ENCODE results near the gene TACR1.

The TACR1 gene

DNA sequence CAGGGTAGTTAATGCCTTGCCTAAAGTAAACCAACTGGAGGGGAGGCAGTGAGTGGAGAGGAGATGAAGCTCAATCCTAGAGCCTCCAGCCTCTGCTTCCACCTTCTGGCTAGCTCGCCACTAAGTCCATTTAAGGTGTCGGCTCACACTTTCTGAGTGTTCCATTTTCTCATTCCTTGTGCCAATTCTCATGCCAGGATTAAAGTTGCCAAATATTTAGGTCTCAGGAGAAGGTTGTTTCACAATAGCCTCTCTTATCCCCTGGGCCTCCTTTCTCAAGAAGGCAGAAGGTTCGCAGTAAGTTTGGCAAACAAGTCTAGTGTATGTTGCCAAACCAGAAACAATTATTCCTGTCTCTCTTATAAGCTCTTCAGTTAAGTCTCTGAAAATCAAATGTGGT, 57.2 kb downstream of the TACR1 start:
- DNase-seq, result no peak

DNA sequence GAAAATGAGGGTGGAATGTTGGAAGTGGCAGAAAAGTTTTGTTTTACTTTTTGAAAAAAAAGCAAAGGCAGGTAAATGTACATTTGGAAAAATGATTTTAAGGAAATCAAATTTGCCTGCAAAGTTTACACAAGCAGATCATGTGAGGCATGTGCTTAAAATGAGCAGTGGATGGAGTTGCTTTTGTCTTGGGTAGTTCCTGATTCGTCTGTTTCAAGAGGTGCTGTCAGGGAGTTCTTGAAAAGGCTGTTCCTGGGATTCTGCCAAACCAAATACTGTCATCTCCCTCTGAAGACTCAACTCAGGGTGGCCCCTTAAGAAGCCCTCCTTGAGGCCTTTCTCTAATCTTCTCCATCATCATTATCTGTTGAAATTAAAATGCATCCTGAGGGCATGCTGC, 59.0 kb downstream of the TACR1 start:
- DNase-seq, result no peak

DNA sequence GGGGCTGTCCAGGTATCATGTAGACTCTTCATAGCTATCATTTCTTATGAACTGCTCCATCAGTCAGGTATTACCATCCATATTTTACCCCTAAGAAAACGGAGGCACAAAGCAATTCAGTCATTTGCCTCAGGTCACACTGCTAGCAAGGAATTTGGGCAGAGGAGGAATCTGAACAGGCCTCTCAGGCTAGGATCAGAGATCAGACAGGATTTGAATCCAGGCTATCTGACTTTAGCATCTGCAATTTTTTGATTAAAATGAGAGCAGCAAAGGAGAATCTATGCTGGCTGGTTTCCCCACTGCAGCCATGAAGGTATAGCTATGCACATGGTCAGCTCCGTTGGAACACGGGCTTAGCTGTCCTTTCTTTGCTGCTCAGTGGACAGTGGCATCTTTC, 60.1 kb downstream of the TACR1 start:
- no peak for DNase-seq

DNA sequence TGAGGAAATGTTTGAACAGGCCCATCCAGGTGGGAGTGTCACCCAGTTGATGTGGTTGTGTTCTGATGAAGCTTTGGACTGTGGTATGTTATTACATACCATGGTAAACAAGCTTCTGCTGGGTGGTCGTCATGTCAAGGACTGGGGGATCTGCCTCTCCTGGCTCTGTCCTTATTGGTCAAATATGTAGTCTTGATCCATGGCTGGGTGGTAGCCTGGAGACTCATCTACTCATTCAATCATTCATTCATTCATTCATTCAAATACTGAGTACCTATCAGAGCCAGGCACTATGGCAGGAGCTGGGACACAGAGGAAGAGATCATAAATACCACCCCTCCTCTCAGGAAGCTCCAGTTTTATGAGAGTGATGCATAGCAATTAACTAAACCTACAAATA, 60.8 kb downstream of the TACR1 start:
- no peak for DNase-seq

DNA sequence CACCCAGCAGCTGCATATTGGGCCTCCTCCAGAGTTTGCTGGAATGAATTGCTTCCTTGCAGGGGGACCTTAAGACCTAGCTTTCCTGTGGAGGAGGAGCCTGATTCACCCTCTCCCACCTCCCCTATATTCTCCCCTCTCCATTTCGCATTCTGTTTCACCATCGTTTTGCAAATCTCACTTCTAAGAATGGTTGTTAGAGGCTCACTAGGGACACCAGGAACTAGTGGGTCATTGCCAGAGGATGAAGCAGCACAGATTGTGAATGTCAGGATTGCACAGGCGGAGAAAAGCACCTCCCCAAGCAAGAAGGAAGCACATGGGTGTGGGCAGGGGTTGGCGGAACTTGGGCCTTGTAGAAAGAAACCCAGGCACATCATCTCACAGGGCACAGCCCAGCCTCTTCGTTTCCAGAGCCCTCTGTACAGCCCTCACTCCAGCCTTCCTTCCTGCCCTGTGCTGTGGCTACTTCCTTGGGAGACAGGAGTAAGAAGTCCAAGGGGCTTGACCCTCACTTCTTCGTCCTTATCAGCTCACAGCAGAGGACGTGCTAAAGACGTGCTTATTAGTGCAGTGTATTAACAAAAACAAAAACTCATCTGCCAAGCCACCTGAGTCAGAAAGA, 63.4 kb downstream of the TACR1 start:
- DNase-seq, result no peak

DNA sequence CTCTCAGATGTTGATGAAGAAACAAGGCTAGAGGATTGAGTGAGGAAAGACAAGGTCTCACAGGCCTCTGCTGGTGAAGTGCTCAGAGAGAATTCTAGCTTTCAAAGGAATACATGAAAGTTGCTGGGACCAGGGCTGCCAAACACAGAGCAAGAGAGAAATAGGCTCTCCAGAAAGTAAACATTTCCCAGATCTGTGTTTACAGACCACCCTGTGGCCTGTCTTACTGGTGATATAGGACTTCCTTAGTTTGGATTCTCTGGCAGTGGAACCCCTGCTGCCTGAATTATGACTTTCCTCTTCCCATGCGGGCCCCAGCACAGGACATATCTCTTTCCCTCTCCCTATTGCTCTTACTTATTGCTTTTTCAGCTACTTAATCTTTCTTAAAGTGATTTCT, 64.5 kb downstream of the TACR1 start:
- no peak for DNase-seq

DNA sequence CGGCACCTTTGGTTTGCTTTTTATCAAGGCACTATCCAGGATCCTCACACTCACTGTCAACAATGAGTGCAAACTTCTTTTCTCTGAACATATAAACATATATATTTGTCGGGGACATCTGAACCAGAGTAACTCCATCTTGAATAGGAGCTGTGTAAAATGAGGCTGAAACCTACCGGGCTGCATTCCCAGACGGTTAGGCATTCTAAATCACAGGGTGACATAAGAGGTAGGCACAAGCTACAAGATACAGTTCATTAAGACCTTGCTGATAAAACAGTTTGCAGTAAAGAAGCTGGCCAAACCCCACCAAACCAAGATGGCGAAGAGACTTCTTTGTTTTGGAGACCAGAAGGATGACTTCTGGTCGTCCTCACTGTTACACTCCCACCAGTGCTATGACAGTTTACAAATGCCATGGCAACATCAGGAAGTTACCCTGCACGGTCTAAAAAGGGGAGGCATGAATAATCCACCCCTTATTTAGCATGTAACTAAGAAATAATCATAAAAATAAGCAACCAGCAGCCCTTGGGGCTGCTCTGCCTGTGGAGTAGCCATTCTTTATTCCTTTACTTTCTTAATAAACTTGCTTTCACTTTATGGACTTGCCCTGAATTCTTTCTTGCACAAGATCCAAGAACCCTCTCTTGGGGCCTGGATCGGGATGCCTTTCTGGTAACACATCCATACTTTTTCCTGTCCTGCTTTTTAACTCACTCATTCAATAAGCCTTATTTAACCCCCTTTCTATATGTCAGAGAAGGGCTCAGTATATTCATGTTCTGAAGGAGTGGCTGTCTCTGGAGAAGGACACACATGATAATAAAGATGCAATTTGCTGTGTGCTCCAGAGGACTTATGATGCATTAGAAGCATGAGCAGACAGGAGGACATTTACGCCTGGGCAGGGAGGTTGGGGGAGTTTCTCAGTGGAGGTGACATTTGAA, 65.4 kb downstream of the TACR1 start:
- DNase-seq, result no peak

DNA sequence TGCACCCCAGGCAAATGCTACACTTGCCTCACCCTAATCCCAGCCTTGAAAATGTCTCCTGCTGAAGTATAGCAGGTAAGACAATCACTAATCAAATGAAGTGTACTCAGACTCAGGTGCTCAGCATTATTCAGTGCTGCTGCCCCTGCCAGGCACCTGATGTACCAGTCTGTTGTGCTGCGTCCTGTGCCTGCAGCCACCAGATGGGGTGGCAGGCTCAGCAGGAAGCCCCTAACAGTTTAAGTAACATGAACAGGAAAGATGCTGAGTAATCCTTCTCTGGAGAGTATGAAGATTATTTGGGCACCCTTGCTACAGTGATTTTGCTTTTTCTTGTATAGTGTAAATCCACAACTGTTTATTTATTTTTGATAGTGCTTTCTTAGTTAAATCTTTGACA, 69.1 kb downstream of the TACR1 start:
- no peak for DNase-seq

DNA sequence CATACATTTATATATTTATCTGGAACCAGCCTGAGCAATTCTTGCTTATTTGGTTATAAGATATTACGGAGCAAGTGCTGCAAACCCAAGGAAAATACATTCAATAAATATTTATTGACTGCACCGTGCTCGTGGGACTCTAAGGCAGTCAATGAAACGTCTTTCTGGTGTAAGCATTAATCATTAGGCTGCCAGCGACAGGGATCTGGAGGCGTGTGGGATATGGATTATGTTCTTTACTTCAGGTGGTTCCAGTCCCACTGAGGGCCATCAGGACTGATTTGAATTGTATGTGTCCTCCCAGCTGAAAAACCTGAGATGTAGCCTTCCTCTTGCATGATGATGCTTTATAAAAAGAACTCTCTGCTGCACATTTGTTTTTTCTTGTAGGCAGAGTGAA, 75.4 kb downstream of the TACR1 start:
- DNase-seq, result no peak

DNA sequence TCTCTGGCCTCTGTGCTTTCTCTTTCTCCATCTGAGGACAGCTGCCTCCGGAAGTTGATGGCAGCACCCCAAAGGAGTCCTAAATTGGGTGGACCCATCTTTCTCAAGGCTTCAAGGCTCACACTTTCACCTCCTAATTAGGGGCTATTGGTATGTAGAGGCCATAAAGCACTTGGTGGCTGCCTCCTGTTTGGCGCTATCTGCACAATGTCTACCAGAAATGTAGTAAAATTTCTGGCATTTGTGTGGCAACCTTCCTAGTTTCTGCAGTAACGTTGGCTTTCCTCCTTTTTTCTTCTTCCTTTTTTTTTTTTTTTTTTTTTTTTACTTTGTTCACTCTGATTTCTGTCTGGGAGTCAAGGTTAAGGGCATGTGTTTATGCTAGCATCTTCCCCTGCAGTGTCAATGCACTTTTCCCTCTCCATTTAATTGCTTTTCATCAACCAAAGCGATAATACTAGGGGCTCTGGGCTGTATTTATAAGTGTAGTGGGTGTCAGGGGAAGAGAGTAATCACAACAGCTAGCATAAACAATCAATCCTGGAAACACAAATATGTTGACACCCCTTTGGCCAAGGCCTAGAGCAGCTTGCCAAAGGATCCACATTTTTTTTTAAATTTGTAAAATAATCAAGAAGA, 86.0 kb downstream of the TACR1 start:
- DNase-seq, result no peak

DNA sequence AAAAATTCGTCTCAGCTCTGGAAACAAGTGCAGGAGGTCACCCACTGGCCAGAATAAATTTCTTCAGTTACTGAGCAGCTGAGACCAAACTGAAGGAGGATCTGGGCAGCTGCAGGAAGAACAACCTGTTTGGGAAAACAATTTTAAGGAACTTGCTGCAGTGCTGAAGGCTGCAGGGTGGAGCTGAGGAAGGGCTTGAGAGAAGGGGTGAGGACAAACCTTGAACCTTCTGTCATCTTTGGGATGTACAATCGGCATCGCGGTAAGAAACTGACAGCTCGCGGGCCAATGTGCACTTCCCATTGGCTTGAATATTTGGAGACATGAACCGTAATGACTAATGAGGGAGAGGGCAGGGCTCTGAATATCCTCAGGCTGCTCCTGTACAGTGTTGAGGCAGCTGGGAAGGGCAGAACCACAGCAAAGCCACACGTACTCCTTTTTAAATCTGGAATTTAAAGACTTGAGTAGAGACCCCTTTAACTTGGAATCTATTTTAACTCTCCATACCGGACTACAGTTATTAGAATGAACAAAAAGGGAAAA, 90.3 kb downstream of the TACR1 start:
- no peak for DNase-seq

DNA sequence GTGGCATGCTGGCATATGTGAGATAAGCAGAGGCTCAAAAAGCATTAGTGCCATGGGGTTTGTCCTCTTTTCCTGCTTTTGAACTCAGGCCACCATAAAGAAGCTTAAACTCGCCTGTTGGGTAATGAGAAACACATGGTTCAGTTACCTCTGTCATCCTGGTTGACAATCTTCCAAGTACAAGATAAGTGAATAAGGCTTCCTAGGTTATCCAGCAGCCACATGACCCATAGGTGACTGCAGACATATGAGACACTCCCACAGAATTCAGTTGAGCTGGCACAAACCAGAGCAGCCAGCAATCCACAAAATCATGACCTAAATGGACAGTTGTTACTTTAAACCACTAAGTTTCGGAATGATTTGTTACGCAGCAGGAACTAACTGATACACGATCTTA, 97.3 kb downstream of the TACR1 start:
- no peak for DNase-seq

DNA sequence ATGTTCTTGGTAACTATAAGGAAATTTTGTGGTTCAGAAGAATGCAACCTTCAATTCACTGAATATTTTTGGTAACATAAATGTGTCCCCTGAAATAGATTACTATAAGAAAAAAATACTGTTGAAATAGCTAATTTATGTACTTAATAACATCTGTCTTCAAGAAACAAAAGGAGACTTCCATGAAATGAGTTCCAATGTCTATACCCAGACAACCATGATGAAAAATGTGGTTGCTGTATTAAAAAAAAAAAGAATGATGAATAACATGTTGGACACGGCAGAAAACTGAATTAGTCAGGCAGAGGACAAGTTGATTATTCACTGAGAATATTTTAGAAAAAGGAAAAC, 98.5 kb downstream of the TACR1 start:
- no peak for DNase-seq

DNA sequence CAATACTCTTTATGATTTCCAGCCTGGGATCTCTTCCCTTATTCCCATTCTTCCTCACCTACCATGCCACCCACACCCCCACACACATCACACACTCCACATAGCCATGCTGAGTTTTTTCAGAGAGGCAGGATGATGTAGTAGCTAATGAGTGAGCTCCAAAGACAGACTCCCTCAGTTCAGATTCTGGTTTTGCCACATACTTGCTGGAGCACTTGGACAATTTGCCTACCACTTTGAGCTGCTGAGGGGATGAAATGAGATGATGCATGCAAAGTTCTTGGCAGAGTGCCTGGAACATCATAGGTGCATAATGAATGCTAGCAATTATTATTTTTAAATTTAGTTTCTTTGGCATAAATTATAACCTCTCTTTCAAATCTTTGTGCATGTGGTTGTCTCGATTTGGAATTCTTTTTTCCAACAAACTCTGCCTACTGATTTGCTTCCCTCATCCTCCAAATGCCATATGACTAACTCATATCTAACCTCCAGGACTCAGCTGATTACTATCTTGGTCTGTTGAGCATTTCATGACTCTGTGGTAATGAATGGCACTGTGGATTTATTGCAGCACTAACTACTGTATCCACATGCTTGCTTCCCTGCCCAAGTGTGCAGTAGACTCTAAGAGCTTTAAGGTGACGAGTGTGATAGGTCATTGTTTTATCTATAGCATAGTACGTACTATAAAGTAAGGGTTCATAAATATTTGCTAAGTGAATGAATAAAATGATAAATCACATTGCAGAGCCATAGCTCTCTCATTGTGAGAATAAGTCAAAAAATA, 99.1 kb downstream of the TACR1 start:
- DNase-seq, result no peak

DNA sequence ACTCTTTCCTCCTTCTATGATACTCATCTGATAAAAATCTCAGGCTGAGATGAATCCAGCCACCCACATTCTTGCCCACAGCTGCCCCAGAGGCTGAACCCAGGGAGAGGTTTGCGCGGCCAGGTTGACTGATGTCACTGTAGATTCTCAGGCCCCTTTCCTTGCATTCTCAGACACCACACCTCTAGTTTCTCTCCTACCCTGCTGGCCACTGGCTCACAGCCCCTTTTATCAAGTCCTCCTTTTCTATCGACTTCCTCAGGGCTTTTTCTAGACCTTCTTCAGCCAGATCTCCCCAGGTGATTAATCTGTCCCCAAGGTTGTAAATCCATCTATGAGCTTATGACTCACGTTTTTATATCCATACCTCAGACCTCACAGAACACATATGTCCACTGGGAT, 99.8 kb downstream of the TACR1 start:
- no peak for DNase-seq

DNA sequence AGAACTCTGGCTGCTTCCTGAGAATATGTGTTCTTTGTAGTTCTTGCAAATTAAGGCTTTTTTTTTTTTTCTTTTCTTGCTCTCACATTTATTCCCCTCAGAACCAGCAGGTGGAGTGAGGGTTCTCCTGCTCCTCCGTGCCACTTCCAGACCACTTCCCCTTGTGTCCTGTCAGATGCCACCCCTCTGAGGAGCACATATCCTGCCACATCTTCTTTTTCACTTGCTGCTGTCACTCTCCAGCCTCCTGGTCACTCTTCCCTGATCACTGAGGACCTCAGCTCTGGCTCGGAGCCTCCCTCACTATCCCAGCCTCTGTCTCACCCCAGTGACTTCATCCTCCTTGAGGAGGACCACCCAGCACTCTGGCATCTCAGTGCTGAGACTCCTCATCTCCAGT, 100.5 kb downstream of the TACR1 start:
- DNase-seq, result no peak

DNA sequence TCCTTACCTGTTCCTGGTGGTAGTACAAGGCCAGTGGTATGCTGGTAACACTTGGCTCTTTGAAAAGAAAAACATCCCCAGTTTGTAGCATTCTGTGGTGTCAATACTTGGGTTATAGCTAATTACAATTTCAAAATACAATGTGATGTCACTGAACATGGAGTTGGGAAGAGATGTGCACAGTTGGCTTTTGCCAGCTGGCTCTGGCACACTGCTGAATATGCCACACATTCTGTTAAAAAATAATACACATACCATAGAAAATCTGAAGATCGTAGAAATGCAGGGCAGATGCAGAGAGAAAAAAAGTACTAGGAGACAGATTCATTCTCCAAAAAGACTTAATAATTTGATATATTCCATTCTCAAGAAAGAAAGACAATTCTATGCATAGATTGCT, 101.5 kb downstream of the TACR1 start:
- no peak for DNase-seq

DNA sequence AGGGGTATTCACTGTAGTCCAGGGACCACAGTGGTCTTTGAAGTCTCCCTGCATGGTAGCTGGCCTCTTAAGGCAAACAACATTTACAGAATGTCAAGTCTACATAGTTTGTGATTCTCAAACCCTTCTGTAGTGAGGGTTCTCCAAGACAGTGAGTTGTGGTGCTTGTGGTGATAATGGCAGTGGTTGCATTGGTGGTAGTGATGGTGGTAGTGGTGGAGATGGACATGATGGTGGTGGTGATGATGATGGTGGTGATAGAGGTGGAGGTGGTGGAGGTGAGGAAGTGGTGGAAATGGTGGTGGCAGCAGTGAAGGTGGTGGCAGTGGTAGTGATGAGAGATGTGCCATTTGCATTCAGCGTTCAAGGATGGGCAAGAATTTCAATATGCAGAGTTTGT, 104.9 kb downstream of the TACR1 start:
- no peak for DNase-seq

DNA sequence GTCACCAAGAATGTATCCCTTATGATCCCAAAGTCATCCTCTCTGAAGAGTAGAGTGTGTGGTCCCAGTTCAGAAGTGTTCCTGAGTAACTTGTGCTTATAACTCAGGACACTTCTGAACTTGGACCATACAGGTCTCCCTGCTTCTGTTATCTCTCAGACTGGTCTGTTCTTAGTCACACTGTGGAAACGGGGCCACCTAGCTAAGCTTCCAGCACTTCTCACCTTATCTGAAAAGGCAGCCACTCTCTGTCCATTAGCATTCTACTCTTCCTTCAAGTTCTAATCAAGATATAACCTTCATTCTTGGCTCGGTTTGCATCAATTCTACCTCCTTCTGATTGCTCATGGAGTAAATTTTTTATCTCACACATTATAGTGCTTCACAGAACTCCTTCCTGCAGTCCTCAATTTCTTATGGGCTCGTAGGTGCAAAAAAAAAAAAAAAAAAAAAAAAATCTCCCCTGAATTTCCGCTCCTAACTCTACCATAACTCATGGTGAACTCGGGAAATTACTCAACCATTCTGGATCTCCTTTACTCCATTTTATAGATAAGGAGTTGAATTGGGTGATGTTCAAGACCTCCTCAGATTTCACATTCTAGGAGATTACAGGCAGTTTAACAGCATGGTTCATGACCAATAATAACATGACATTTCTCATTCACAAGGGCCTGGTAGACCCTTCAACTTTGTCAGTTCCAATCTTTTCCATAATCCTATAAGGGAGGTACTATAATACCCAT, 108.4 kb downstream of the TACR1 start:
- no peak for DNase-seq

DNA sequence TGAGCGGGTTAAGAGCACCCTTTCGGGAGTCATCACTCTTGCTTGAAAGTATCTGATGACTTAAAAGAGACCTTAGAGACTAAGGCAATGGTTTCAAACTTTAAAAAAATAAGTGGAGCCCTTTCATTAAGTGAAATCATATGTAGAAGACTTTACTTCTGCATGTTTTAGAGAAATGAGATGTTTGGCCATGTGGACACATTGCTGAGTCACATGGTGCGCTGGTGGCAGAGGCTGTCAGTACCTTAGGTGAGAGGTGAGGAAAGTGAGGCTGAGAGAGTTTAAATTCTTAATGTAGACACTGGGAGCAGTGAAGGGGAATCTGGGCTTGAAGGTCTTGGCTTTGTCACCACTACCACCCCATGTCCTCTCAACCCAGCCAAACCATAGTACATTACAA, 109.8 kb downstream of the TACR1 start:
- no peak for DNase-seq

DNA sequence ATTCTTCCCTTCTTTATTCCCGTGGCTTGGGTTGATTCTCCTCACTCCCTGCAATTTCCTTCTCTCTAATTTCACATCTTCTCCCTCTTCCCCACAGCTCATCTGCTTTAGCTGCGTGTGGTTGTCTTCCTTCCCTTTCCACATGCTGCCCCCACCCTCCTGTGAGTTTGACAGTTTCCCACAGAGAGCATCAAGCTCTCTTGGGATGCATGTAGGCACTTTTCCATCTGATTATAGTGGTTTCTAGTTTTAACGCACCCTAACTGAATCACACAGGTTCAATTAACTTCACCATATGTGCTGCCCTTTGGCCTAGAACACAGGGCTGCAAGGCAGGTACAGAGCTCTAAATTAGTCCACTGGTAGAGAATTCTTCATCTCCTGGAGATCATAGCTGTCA, 110.5 kb downstream of the TACR1 start:
- no peak for DNase-seq

DNA sequence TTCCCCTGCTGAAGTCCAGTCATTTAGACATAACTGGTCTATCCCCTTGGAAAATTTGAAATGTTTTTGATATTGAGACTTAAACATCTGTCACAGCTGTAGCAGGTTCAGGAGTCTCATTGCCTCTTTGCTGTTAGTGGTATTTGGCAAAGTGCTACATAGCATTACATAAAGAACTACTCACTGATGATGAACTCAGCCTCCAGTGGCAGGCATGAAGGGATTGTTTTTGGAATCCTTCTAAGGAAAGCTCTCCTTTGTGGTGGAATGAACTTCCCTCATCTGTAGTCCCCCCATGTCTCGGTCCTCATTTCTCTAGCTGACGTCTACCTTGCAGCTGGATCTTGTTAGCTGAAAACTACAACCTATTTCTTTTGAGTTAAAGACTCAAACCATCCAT, 111.6 kb downstream of the TACR1 start:
- DNase-seq, result no peak

Measured in activated T-cell treated with anti-CD3 and anti-CD28 coated beads for 4 hours (primary cell).